Activated effector memory CD4-positive, alpha-beta T cell treated with Interleukin-2 at 50 U/mL for 16 hours (primary cell): Measurements from ENCODE around the gene ACVRL1.

ENCODE experiments used
- DNase-seq: peaks from one replicate; pipeline ENCODE4 v3.0.0-alpha.2; 2020

The ACVRL1 gene

GRCh38 chr12:51944608-51945233 lies 37.4 kb downstream of the ACVRL1 start:
- DNase-seq, result no peak

- no peak for DNase-seq
Observed at GRCh38 chr12:51947246-51947996, 40.1 kb downstream of the ACVRL1 start.

- DNase-seq, result no peak
Observed at GRCh38 chr12:51948066-51948465, 40.8 kb downstream of the ACVRL1 start.

GRCh38 chr12:51949342-51950030 lies 42.2 kb downstream of the ACVRL1 start:
- no peak for DNase-seq

GRCh38 chr12:51950682-51951198 lies 43.4 kb downstream of the ACVRL1 start:
- no peak for DNase-seq

GRCh38 chr12:51951199-51951842 lies 44.0 kb downstream of the ACVRL1 start, which contains the start of gene ACVR1B:
TSS of gene ACVR1B (plus strand) at chr12:51951699. CDS start at chr12:51951744, 45 bp downstream.
- DNase-seq, result peak; percentile 89

GRCh38 chr12:51951843-51952722 lies 44.8 kb downstream of the ACVRL1 start:
- DNase-seq, result no peak

GRCh38 chr12:51953089-51953488 lies 45.8 kb downstream of the ACVRL1 start:
- no peak for DNase-seq

- no peak for DNase-seq
Observed at GRCh38 chr12:51953864-51954263, 46.6 kb downstream of the ACVRL1 start.

GRCh38 chr12:51954561-51955361 lies 47.5 kb downstream of the ACVRL1 start:
- DNase-seq, result no peak

GRCh38 chr12:51955702-51956101 lies 48.4 kb downstream of the ACVRL1 start:
- DNase-seq, result no peak

GRCh38 chr12:51958542-51958941 lies 51.2 kb downstream of the ACVRL1 start:
- no peak for DNase-seq

- no peak for DNase-seq
Observed at GRCh38 chr12:51959211-51959610, 51.9 kb downstream of the ACVRL1 start.

GRCh38 chr12:51959921-51960320 lies 52.6 kb downstream of the ACVRL1 start:
- DNase-seq, result no peak

GRCh38 chr12:51960488-51960887 lies 53.2 kb downstream of the ACVRL1 start:
- no peak for DNase-seq

GRCh38 chr12:51960890-51961289 lies 53.6 kb downstream of the ACVRL1 start:
- no peak for DNase-seq

GRCh38 chr12:51961834-51962233 lies 54.5 kb downstream of the ACVRL1 start:
- DNase-seq, result no peak

- no peak for DNase-seq
Observed at GRCh38 chr12:51962737-51963136, 55.4 kb downstream of the ACVRL1 start.

GRCh38 chr12:51963477-51963876 lies 56.2 kb downstream of the ACVRL1 start:
- DNase-seq, result no peak

- no peak for DNase-seq
Observed at GRCh38 chr12:51969643-51970042, 62.3 kb downstream of the ACVRL1 start.
